Skeletal muscle tissue (tissue), 2 donors: ENCODE data around the gene SKP2. TPM values are rescaled to one million over a fixed set of nuclear protein-coding genes. Genes with fewer than 3 reads are reported as not detected.

Source experiments
- small RNA-seq: library from RNA; depleted of rRNA; stranded (forward); fragments of <200 nt; gene quantifications from one replicate; pipeline ENCODE3, GENCODE V24; 2014
- total RNA-seq: library from RNA; depleted of rRNA; stranded (reverse); fragments of >200 nt; gene quantifications from one replicate; pipeline ENCODE4 v1.2.3, GENCODE V29; 2014

Gene SKP2
- total RNA-seq, 1 donor from 2014 or later = 34.4 TPM

Small RNA genes within 50 kb of the gene (small RNA-seq; reads per million reads assigned to genes)
- gene MIR580 = 0.44 reads per million, percentile 55 among the genes with 10 or more reads in this experiment
- not detected for gene RNU6-1305P

Other genes with a start within 250 kb of the SKP2 start
- gene CAPSL, start 213.5 kb upstream of the SKP2 start, total RNA-seq = not detected
- gene UGT3A1, start 160.7 kb upstream of the SKP2 start, total RNA-seq = 12.5 TPM
- gene UGT3A2, start 85.2 kb upstream of the SKP2 start, total RNA-seq = under 0.01 TPM
- gene LMBRD2, start 224 bp upstream of the SKP2 start, total RNA-seq = 13.0 TPM
- gene NADK2, start 89.8 kb downstream of the SKP2 start, total RNA-seq = 27.1 TPM
- 0.52 TPM for gene RANBP3L, start 149.8 kb downstream of the SKP2 start, total RNA-seq